Transverse colon (tissue), 4 donors: ENCODE results near the gene RPL38. TPM values are rescaled to one million over a fixed set of nuclear protein-coding genes. Genes with fewer than 3 reads are reported as not detected.
A peak's percentile ranks its signal among the peaks of the same experiment; 100 is the strongest.

Source experiments
- DNase-seq: peaks from one replicate; pipeline ENCODE4 v3.0.0-alpha.2; 2019
- H3K27ac ChIP-seq, 4 donors: fragments of 200-600 bp; sonication (generic); 2 replicates each; pipeline ENCODE4 v1.5.1; 2016 to 2018; ENCODE audit warnings: inconsistent platforms in 4 of 4
- H3K27me3 ChIP-seq: fragments of 200-600 bp; sonication (generic); 2 replicates; pipeline ENCODE4 v1.5.1; 2017; ENCODE audit warnings: inconsistent platforms
- H3K36me3 ChIP-seq, 4 donors: fragments of 200-600 bp; sonication (generic); 2 replicates each; pipeline ENCODE4 v1.5.1; 2017 to 2019; ENCODE audit warnings: inconsistent platforms in 4 of 4
- H3K4me1 ChIP-seq, 4 donors: fragments of 200-600 bp; sonication (generic); 2 replicates each; pipeline ENCODE4 v1.5.1; 2017 to 2020; ENCODE audit warnings: inconsistent platforms in 4 of 4
- H3K4me3 ChIP-seq, 4 donors: fragments of 200-600 bp; sonication (generic); 1 replicate in 1 of 4; 2 replicates in 3 of 4; pipeline versions ENCODE4 v1.5.1 to v1.6.1; 2017 to 2019; ENCODE audit warnings: inconsistent platforms in 4 of 4
- H3K9me3 ChIP-seq, 2 donors: fragments of 200-600 bp; sonication (generic); 2 replicates each; pipeline ENCODE4 v1.5.1; 2017 to 2019; ENCODE audit warnings: inconsistent platforms in 2 of 2
- EP300 ChIP-seq: sonication (generic); formaldehyde crosslinking; IDR thresholded peaks from one replicate; pipeline ENCODE4 v1.6.1; 2017; ENCODE audit warnings: antibody characterized with exemption, low read depth
- POLR2A ChIP-seq: fragments of 450-650 bp; IDR thresholded peaks from one replicate; pipeline ENCODE4 v1.6.1; 2016; ENCODE audit warnings: antibody characterized with exemption, mild to moderate bottlenecking, moderate library complexity
- POLR2AphosphoS5 ChIP-seq, 3 donors: sonication (generic); formaldehyde crosslinking; IDR thresholded peaks; one replicate each; pipeline ENCODE4 v1.6.1; 2016; ENCODE audit warnings: antibody characterized with exemption in 3 of 3
- WGBS, 2 donors: methylation state at CpG; one replicate each; pipeline ENCODE4 v1.1.5; 2018; ENCODE audit warnings: low coverage in 1 of 2; 5-methylcytosine and 5-hydroxymethylcytosine counted together
- in situ Hi-C, 4 donors: fragments of 200-750 bp; cut with MboI; loops; one replicate each; pipeline versions ENCODE4 v1.15.0 to v1.15.1; 2017; ENCODE audit warnings: low sequenced_read_pairs in 3 of 4, low pct_ligation_motif_present in 1 of 4, low pct_unique_long_range_greater_than_20kb in 1 of 4
- intact Hi-C: fragments of 100-400 bp; cut with DNase I; formaldehyde crosslinking; loops from one replicate; pipeline ENCODE4 v1.15.1; 2023; ENCODE audit warnings: low total_unique reads
- total RNA-seq, 4 donors: library from RNA; depleted of rRNA; stranded (reverse); fragments of >200 nt; gene quantifications; one replicate each; pipeline ENCODE4 v1.1.0, GENCODE V29; 2016
- TF ChIP-seq, protein P1 (sequence below), 5 experiments: fragments of 200-600 bp in 3 of 5; fragments of 450-650 bp in 2 of 5; sonication (generic) in 3 of 5; IDR thresholded peaks; 1 replicate in 2 of 5; 2 replicates in 3 of 5; pipeline ENCODE4 v1.5.1; 2016 to 2017; ENCODE audit warnings: antibody characterized with exemption in 5 of 5, inconsistent platforms in 3 of 5, mild to moderate bottlenecking in 2 of 5, moderate library complexity in 1 of 5

The RPL38 gene
- total RNA-seq, 4 donors from 2014 or later, result 65.1 to 310 (median 203) TPM

GRCh38 chr17:74230896-74231295 lies 27.4 kb downstream of the RPL38 start:
- no peak for DNase-seq
- H3K4me1 ChIP-seq, result no peaks in the 10 kb centered on the region
- H3K36me3 ChIP-seq, result no peaks in the 10 kb centered on the region
- H3K27me3 ChIP-seq, result no peaks in the 10 kb centered on the region
- H3K4me3 ChIP-seq, result no peak overlapping the region
- TF ChIP-seq POLR2A, result no peak
- TF ChIP-seq EP300, result no peak
- TF ChIP-seq, protein P1, sequence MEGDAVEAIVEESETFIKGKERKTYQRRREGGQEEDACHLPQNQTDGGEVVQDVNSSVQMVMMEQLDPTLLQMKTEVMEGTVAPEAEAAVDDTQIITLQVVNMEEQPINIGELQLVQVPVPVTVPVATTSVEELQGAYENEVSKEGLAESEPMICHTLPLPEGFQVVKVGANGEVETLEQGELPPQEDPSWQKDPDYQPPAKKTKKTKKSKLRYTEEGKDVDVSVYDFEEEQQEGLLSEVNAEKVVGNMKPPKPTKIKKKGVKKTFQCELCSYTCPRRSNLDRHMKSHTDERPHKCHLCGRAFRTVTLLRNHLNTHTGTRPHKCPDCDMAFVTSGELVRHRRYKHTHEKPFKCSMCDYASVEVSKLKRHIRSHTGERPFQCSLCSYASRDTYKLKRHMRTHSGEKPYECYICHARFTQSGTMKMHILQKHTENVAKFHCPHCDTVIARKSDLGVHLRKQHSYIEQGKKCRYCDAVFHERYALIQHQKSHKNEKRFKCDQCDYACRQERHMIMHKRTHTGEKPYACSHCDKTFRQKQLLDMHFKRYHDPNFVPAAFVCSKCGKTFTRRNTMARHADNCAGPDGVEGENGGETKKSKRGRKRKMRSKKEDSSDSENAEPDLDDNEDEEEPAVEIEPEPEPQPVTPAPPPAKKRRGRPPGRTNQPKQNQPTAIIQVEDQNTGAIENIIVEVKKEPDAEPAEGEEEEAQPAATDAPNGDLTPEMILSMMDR (IDR thresholded peaks at IDR 0.05), result no peak
- no peak for TF ChIP-seq POLR2AphosphoS5 (IDR thresholded peaks at IDR 0.05)
- in situ Hi-C loops, result no loop called here
- intact Hi-C loops, result no loop called here
- H3K9me3 ChIP-seq, result no peaks in the 10 kb centered on the region
- no peak overlapping the region for H3K27ac ChIP-seq
- 94 to 100% methylated on average over 1 to 16 of the region's 16 CpGs for WGBS, 2 donors

DNA sequence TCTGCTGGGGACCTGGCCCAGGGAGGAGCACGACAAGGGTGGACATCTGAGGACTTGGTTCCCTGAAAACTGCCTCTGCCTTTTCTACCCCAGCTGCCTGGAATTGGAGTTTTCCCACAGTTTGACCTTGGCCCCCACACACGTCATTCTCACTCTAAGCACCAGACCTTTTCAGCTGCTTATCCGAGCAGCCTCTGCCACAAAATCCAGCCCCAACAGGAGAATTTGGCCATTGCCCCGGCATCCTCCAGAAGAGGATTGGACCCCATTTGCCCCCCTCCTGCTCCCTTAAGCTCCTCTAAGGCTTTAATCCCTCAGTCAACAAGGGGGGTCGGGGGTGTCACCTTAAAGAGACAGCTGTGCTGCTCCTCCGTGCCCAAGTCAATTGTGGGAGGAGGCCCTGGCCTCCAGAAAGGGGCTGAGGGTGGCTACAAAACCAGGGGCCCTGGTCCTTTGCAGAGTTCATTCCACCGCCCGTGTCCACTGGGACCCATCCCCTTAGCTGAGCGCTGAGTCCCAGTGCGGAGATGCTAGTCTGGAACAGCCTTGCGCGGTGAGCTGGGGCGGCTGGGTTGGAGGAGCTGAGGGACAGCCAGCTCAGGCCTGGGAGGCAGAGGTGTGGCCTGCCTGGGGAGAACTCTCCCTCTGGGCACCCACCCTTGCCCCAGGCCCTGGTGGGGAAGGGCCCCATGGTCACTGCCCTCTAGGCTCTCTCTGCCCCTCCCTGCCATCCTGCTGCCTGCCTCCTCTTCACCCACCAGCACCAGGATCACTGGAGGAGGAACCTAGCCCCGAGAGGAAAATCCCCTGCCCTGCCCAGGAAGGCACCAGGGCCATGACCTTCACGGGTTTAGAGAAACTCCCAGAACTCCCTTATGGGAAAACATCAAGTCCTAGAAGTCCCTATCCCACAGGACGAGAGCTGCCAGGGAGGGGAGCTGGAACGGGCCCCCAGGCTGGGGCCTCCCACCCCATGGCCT lies 28.7 kb downstream of the RPL38 start:
- in situ Hi-C loops, result no loop called here
- H3K27ac ChIP-seq, result no peak overlapping the region

DNA sequence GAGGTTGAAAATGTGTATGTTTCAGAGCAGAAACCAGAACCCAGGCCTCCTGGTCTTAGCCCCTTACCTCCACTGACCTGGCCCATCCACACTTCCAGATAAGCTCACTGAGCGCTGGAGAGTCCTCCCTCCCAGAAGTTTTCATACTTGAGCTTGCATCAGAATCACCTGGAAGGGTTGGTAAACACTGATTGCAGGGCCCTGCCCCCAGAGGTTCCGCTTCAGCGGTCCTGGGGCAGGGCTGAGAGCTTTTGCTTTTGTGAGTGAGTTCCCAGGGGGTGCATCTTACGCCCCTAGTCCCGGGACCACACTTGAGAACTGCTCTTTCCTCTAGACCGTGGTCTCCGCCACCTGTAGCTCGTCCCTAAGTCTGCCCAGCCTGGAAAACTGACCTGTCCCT lies 30.5 kb downstream of the RPL38 start:
- H3K27ac ChIP-seq, result peak overlapping the region in 1 of 4 donors; percentile 19
- in situ Hi-C loops, result no loop called here
- no peaks in the 10 kb centered on the region for H3K4me1 ChIP-seq

More for the DNA sequence above, 28.7 kb downstream of the RPL38 start:
- no peak for TF ChIP-seq EP300
- no peak for TF ChIP-seq POLR2AphosphoS5 (IDR thresholded peaks at IDR 0.05)
- TF ChIP-seq, protein P1 (IDR thresholded peaks at IDR 0.05), result no peak
- no peak for TF ChIP-seq POLR2A
- H3K4me1 ChIP-seq, result no peaks in the 10 kb centered on the region
- no peaks in the 10 kb centered on the region for H3K36me3 ChIP-seq
- no peaks in the 10 kb centered on the region for H3K9me3 ChIP-seq
- H3K27me3 ChIP-seq, result no peaks in the 10 kb centered on the region
- 49 to 81% methylated on average over 2 to 17 of the region's 17 CpGs for WGBS, 2 donors
- no peak for DNase-seq
- no peak overlapping the region for H3K4me3 ChIP-seq
- intact Hi-C loops, result no loop called here

DNA sequence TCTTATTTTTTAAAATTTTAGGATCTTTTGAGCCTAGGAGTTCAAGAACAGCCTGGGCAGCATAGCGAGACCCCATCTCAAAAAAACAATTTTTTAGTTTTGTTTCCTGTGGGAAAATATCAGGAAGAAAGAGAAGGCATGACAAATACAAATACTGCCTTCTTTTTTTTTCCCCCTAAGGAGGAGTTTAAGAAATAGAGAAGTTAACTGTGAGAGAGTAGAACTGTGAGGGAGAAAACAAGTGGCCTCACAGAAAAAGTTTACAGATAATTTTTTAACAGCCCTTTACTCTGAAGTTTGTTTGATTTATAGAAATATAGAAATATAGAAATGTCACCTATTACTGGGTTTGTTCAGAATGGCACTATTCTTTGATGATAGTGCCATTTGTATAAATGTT lies 31.0 kb downstream of the RPL38 start:
- Histone ChIP-seq H3K27ac (peak overlapping the region in 3 of 4 donors; percentile 22 to 57 (median 23)), H3K36me3 (no peaks in the 10 kb centered on the region), H3K4me1 (no peaks in the 10 kb centered on the region), H3K9me3 (no peaks in the 10 kb centered on the region), H3K4me3 (no peak overlapping the region), H3K27me3 (no peaks in the 10 kb centered on the region)
- TF ChIP-seq POLR2AphosphoS5 (IDR thresholded peaks at IDR 0.05), result no peak
- TF ChIP-seq, protein P1 (IDR thresholded peaks at IDR 0.05), result no peak
- TF ChIP-seq EP300, result no peak
- TF ChIP-seq POLR2A, result no peak
- no peak for DNase-seq
- in situ Hi-C loops (no loop called here), intact Hi-C loops (no loop called here)
- WGBS, 2 donors, result 57 to 88% methylated on average over 1 of the region's 1 CpG

More for the DNA sequence above, 30.5 kb downstream of the RPL38 start:
- Histone ChIP-seq H3K4me3 (no peak overlapping the region), H3K36me3 (no peaks in the 10 kb centered on the region), H3K9me3 (no peaks in the 10 kb centered on the region), H3K27me3 (no peaks in the 10 kb centered on the region)
- intact Hi-C loops, result no loop called here
- TF ChIP-seq, protein P1 (IDR thresholded peaks at IDR 0.05), result no peak
- no peak for TF ChIP-seq POLR2AphosphoS5 (IDR thresholded peaks at IDR 0.05)
- no peak for TF ChIP-seq POLR2A
- TF ChIP-seq EP300, result no peak
- 86 to 92% methylated on average over 2 to 8 of the region's 8 CpGs for WGBS, 2 donors
- DNase-seq, result no peak
